ENCODE measurements around the gene OPRM1. TPM values are rescaled to one million over a fixed set of nuclear protein-coding genes. Genes with fewer than 3 reads are reported as not detected.

The OPRM1 gene
- total and polyA plus RNA-seq, 2 of the 8 experiments (the other 6 are each of a cell fraction or from before 2014, with no cell fraction given): not detected

GRCh38 chr6:154002894-154003293 is 36.1 kb upstream of the OPRM1 start (continued):
- TF ChIP-seq USF2 (IDR thresholded peaks at IDR 0.05; ENCODE audit: low read length) (no peak), POLR2A (IDR thresholded peaks at IDR 0.05; ENCODE audit: control extremely low read depth in 1 of 2, low read depth in 2 of 2, low read length in 2 of 2) (no peak), ATF2 (IDR thresholded peaks at IDR 0.05; ENCODE audit: low read length) (no peak), EZH2 (IDR thresholded peaks at IDR 0.05; ENCODE audit: low read depth, low read length, severe bottlenecking) (no peak), ASH2L (IDR thresholded peaks at IDR 0.05; ENCODE audit: low read length) (no peak)

All from H1 (cell line).